GM18519 (cell line): ENCODE measurements around the gene TGM3.
A peak's percentile ranks its signal among the peaks of the same experiment; 100 is the strongest.

Source experiments
- ATAC-seq: cut with Tn5 transposase; IDR thresholded peaks from one replicate; pipeline ENCODE4 v1.9.1; 2021; ENCODE audit warnings: mild to moderate bottlenecking, moderate library complexity; ENCODE audit not compliant: unreplicated experiment, low FRiP score

TGM3 gene

DNA sequence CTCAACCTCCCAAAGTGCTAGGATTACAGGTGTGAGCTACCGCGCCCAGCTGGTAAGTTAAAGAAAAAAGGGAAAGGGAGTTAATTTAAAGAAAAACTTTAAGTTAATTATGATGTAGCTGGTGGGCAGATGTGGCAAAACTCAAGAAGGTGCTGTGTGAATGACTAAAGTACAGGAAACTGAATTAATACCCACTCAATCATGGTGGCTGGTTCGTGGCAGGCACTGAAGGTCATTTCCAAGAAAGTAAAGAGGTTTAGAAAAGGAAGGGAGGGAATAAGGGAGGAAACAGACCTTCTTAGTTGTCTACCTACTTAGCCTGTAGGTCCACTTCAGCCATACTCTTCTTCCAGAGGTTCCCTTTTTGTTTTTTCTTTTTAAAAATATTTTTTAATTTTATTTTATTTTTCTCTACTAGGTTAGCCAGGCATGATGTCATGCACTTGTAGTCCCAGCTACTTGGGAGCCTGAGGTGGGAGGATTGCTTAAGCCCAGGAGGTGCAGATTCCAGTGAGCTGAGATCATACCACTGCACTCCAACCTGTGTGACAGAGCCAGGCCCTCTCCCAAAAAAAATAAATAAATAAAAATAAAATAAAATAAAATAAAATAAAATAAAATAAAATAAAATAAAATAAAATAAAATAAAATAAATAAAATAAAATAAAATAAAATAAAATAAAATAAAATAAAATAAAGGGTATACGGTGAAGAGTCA lies 11.9 kb upstream of the TGM3 start:
- ATAC-seq = no peak

GRCh38 chr20:2285193-2285592 lies 10.6 kb upstream of the TGM3 start:
- no peak for ATAC-seq

DNA sequence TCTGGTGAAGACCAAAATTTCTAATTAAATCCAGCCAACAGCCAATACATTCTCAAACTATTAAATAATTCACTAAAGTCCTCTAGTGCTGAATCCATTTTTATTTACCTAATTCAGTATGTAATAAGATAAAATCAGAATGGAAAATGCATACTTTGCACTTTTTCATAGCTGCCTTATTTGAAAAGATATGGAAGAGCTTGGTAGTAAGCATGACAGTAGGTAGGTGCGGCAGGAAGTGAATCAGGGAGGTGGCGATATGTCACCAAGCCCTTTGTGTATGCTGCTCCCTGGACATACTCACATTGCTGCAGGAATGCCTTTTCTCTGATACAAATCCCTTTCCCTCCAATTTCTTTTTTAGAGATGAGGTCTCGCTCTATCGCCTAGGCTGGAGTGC lies 10.2 kb upstream of the TGM3 start:
- ATAC-seq = no peak

GRCh38 chr20:2287504-2287903 lies 8.3 kb upstream of the TGM3 start:
- ATAC-seq = no peak

DNA sequence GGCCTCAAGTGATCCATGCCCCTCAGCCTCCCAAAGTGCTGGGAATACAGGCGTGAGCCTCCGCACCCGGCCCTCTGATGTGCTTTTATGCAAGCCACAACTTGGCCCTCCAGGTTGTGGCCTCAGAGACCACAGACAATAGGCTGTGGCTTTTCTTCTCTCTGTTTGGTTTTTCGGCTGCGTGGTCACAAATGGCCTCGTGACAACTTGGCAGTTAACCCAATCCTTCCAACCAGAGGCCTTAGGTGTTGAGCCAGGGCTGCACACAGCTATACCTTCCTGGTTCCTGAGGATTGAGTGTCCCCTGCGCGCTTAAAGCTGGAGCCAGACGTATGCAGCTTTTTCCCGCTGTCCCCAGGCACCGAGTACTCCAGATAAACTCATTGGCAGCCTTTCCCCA lies 6.3 kb upstream of the TGM3 start:
- no peak for ATAC-seq

DNA sequence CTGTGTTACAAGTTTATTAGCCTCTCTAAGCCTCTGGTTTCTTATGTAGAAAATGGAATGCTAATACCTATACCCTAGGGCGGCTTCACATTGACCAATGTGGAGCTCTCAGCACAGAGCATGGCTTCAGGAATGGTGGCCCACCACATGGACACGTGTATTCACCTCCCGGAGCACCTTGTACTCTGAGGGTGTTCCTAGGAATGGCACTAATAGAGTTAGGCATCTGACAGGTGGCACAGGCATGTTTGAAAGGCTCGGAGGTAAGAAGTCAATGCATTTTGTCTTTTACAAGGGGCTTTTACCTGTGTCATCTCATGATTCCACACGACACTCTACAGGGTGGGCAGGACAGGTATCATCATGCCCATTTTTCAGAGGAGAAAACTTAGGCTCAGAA lies 5.3 kb upstream of the TGM3 start:
- ATAC-seq = no peak

DNA sequence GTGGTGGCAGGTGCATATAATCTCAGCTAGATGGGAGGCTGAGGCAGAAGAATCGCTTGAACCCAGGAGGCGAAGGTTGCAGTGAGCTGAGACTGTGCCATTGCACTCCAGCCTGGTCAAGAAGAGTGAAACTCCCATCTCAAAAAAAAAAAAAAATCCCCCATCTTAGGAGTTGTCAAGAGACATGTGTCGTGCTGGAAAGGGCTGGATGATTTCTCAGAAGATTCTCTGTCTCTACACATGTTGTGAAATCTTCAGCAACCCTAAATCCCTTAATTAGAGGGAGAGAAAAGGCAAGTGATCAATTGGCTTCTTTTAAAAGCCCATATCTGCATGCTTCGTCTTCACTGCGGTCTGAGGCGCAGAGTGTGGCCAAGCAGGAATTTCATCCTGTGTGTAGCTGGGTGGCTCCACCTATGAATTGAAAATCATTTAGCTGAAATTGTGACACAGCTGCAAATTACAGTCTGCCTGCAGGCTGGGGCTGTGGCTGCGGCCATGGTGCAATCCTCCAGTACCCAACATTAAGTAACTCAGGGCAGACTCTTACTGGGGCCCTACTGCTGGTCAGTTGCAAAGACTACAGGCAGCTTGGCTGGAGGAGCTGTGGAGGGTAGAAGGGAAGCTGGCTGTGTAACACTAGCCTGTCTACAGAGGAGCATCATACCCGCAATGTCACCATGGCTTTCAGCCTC lies 3.2 kb upstream of the TGM3 start:
- ATAC-seq = no peak

GRCh38 chr20:2293486-2293885 lies 2.3 kb upstream of the TGM3 start:
- no peak for ATAC-seq

GRCh38 chr20:2293971-2294370 lies 1.8 kb upstream of the TGM3 start:
- no peak for ATAC-seq

DNA sequence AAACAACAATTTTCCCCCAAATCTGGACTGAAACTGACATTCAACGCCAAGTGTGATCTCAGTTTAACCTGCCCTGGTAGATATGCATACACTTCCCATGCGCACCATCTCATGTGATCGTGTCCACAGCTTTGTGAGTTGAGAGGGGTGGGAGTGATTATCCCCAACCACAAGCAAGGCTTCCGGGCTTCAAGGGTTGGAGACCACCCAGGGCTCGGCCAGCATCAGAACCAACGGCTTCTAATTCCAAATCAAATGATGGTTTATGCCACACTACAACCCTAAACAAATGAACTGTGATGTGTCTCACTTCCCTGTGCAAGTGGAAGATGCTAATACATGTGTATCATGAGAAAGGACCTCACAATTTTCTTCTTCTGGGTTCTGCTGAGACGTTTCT lies 515 bp upstream of the TGM3 start:
- no peak for ATAC-seq

DNA sequence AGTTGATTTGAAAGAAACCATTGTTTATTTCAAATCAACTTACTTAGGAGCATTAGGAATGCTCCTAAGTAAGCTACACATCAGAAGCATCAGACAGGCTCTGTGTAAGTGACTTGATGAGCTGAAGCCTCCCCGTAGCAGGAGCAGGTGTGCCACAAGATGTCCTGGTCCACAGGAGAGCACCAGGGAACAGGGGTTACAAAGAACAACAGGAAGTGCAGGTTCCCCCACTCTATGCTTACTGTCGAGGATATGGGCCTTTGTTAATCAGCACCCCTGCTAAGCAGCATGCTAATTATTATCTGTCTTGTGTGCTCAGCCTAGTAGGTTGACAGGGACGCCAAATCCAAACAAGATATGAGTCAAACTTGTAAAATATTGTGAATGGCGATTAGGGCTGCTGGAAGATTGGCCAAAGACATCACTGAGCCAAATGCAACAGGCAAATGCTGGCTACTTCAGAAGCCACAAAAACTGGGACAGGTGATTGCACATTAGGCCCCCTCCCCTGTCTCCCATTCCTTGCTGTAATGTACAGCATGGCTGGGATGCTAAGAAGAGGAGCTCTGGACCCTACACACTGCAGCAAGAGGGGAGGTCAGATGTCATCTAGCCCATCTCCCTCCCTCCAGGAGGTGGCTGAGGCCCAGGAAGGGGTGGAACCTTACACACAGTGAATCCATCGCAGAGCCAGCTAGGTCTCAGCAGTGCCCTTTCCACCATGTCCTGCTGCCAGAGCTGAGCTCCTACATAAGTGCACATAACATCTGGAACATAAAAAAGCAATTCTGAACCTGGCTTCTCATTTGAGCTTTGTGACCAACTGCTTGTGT lies 939 bp downstream of the TGM3 start:
- ATAC-seq = no peak

- ATAC-seq = no peak
Measured at GRCh38 chr20:2297357-2297728, 1.5 kb downstream of the TGM3 start.

- no peak for ATAC-seq
Measured at GRCh38 chr20:2298116-2298515, 2.3 kb downstream of the TGM3 start.

GRCh38 chr20:2298701-2299100 lies 2.9 kb downstream of the TGM3 start:
- no peak for ATAC-seq

DNA sequence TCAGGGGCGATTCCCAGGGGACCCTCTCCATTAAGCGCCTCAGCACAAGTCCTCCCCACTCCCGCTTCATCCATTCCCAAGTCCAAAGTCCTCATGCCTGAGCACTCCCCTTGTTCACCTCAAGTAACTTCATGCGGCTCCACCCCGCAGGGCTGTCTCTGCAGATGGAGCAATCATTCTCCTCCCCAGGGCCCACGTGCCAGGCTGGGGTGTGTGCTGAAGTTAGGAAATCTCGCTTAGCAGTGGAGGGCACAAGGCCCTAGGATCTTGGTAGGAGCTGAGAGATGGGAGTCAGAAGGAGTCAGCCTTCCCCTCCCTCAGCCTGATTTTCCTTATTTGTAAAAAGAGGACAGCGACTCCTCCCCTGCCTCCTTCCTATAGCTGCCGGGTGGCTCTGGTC lies 3.5 kb downstream of the TGM3 start:
- ATAC-seq = no peak

GRCh38 chr20:2300002-2300401 lies 4.2 kb downstream of the TGM3 start:
- no peak for ATAC-seq

DNA sequence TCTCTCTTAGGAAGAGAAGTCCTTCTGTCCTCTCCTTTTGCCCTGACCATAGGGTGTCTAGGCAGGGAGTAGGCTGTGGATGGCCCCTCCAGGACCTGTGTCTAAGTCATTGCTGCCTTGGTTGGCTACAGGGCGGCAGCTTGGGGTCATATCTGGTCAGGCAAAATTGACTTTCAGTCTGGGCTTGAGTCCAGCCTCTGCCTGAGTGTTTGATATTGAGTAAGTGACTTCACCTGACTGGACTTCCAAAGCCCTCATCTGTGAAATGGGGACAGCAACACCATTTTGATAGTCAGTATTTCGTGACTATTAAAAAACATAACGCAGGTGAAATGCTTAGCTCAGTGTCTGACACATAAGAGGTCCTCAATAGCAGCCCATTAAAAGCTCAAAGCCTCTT lies 4.6 kb downstream of the TGM3 start:
- ATAC-seq = no peak

GRCh38 chr20:2301164-2301622 lies 5.4 kb downstream of the TGM3 start:
- peak; percentile 79 for ATAC-seq

DNA sequence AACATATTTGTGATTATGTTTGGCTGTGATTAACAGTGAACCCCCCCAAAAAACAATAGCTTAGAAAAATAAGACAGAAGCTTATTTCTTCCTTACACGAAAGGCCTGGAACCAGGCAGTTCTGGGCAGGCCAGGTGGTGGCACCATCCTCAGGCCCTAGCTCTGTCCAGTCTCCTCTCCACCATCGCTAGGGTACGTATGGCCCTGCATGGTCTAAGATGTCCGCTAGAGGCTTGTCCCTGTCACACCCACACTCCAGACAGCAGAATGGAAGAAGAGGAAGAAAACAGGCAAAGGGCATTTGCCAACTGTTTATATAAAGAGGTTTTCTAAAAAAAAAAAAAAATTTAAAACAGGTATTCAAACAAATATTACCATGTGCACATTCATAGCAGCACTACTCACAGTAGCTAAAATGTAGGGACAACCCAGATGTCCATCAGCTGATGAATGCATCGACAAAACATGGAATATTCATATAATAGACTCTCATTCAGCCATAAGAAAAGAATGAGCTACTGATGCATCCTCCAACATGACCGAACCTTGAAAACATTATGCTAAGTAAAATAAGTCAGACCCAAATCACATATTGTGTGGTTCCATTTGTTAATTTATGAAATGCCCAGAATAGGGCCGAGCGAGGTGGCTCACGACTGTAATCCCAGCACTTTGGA lies 6.7 kb downstream of the TGM3 start:
- no peak for ATAC-seq

DNA sequence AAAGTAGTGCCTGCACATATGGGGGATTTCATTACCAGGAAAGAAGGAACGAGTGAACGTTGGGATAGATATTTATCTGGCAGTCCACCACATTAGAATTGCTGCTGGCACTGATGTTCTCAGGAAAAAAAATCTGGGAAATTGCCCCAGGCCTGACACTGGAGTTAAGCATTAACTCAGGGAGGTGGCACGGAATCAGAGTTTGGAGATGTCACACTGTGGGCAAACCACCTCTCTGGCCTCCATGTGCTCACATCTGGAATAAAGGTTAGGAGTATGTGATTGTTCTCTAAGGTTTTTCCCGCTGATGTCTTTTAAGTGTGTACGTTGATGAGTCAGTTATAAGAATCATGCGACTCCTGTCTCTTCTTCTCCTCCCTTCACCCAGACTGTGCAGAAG lies 7.9 kb downstream of the TGM3 start:
- ATAC-seq = no peak

GRCh38 chr20:2304180-2304579 lies 8.4 kb downstream of the TGM3 start:
- ATAC-seq = no peak
